A549 (cell line): ENCODE results near the gene OR6B2. TPM values are rescaled to one million over a fixed set of nuclear protein-coding genes. Genes with fewer than 3 reads are reported as not detected.
"Not testable (repeated sequence)": the region's sequence is repeated elsewhere in the genome, so short reads cannot be mapped to it uniquely, and the experiment has no call there.

ENCODE experiments used
- ATAC-seq, 2 experiments: fragments of 200-7000 bp in 1 of 2; fragments of >200 bp in 1 of 2; cut with Nextera tagmentation in 1 of 2; cut with Tn5 transposase in 1 of 2; 3 replicates each; pipeline versions ENCODE4 v1.8.0 to v1.9.1; 2018 to 2020; ENCODE audit warnings: mild to moderate bottlenecking in 1 of 2, moderate library complexity in 1 of 2
- CTCF ChIA-PET: fragments of 300-600 bp; sonication (Branson Sonifier 250); formaldehyde crosslinking; extraction: SDS; loops from one replicate; lab custom pipeline; 2021; ENCODE audit warnings: antibody characterized with exemption, inconsistent platforms; lab: Yijun Ruan, JAX
- POLR2A ChIA-PET: fragments of 350-600 bp; formaldehyde crosslinking; extraction: SDS; loops from one replicate; lab custom pipeline; 2021; ENCODE audit warnings: antibody characterized with exemption, inconsistent platforms; lab: Yijun Ruan, JAX
- DNase-seq, 2 experiments: peaks; one replicate each; pipeline versions ENCODE4 v3.0.0 to v3.0.0-alpha.2; 2011 to 2016; ENCODE audit warnings: low read depth in 1 of 2, low spot score in 1 of 2
- FAIRE-seq: peaks from 2 replicates; lab custom pipeline; 2011; peaks lifted over from hg19 to GRCh38; lab: Jason Lieb, UNC
- H3K27ac ChIP-seq, 2 experiments: fragments of >200 bp; sonication (Bioruptor Twin); formaldehyde crosslinking; 3 replicates each; pipeline ENCODE4 v1.5.1; 2016 to 2017
- H3K4me1 ChIP-seq: fragments of >200 bp; sonication (Bioruptor Twin); formaldehyde crosslinking; 3 replicates; pipeline ENCODE4 v1.6.1; 2016
- H3K4me2 ChIP-seq: fragments of >200 bp; sonication (Bioruptor Twin); formaldehyde crosslinking; 3 replicates; pipeline ENCODE4 v1.6.1; 2016
- H3K4me3 ChIP-seq: fragments of >200 bp; sonication (Bioruptor Twin); formaldehyde crosslinking; 3 replicates; pipeline ENCODE4 v1.5.1; 2016
- H3K9me3 ChIP-seq: fragments of >200 bp; sonication (Bioruptor Twin); formaldehyde crosslinking; 3 replicates; pipeline ENCODE4 v1.6.1; 2016
- CBX2 ChIP-seq: fragments of 200-600 bp; sonication (generic); IDR thresholded peaks from 2 replicates; pipeline ENCODE4 v1.6.1; 2016; ENCODE audit warnings: low read depth, mild to moderate bottlenecking, borderline replicate concordance
- CEBPB ChIP-seq, 2 experiments: fragments of >200 bp in 1 of 2; sonication (Bioruptor Twin) in 1 of 2; formaldehyde crosslinking in 1 of 2; IDR thresholded peaks; 2 replicates each; pipeline ENCODE4 v1.6.1; 2012 to 2016
- CHD2 ChIP-seq: fragments of 150-350 bp; IDR thresholded peaks from 2 replicates; pipeline ENCODE4 v1.6.1; 2014; ENCODE audit warnings: low read length; ENCODE audit not compliant: partially characterized antibody
- CHD4 ChIP-seq: fragments of 200-600 bp; sonication (generic); IDR thresholded peaks from 2 replicates; pipeline ENCODE4 v1.6.1; 2016; ENCODE audit warnings: antibody characterized with exemption, mild to moderate bottlenecking, borderline replicate concordance
- EHF ChIP-seq: fragments of 250-450 bp; sonication (Bioruptor Pico); IDR thresholded peaks from 2 replicates; pipeline ENCODE4 v1.5.0; 2020; ENCODE audit warnings: mild to moderate bottlenecking
- ESRRA ChIP-seq: fragments of 150-350 bp; IDR thresholded peaks from 2 replicates; pipeline ENCODE4 v1.6.1; 2014; ENCODE audit warnings: mild to moderate bottlenecking, low read length, borderline replicate concordance
- FOSB ChIP-seq: fragments of 250-450 bp; sonication (Bioruptor Pico); IDR thresholded peaks from 2 replicates; pipeline ENCODE4 v1.5.0; 2020; ENCODE audit warnings: mild to moderate bottlenecking, moderate library complexity
- FOXS1 ChIP-seq: fragments of 250-450 bp; sonication (Bioruptor Pico); IDR thresholded peaks from 2 replicates; pipeline ENCODE4 v1.5.0; 2020; ENCODE audit warnings: mild to moderate bottlenecking, moderate library complexity
- HDAC2 ChIP-seq: fragments of 200-600 bp; sonication (generic); IDR thresholded peaks from 2 replicates; pipeline ENCODE4 v1.6.1; 2016
- HOXA7 ChIP-seq: fragments of 250-450 bp; sonication (Bioruptor Pico); IDR thresholded peaks from 2 replicates; pipeline ENCODE4 v1.5.0; 2020; ENCODE audit warnings: mild to moderate bottlenecking, moderate library complexity
- HOXB13 ChIP-seq: fragments of 250-450 bp; sonication (Bioruptor Pico); IDR thresholded peaks from 2 replicates; pipeline ENCODE4 v1.5.0; 2020; ENCODE audit warnings: low read depth, mild to moderate bottlenecking, moderate library complexity
- HOXB5 ChIP-seq: fragments of 250-450 bp; sonication (Bioruptor Pico); IDR thresholded peaks from 2 replicates; pipeline ENCODE4 v1.5.0; 2020; ENCODE audit warnings: mild to moderate bottlenecking, moderate library complexity
- JUN ChIP-seq, 2 experiments: fragments of >200 bp; sonication (Bioruptor Twin); formaldehyde crosslinking; IDR thresholded peaks; 2 replicates in 1 of 2; 3 replicates in 1 of 2; pipeline ENCODE4 v1.6.1; 2016 to 2017
- JUNB ChIP-seq: fragments of >200 bp; sonication (Bioruptor Twin); formaldehyde crosslinking; IDR thresholded peaks from 2 replicates; pipeline ENCODE4 v1.6.1; 2016
- KDM5A ChIP-seq: fragments of 200-600 bp; sonication (generic); IDR thresholded peaks from 2 replicates; pipeline ENCODE4 v1.6.1; 2016; ENCODE audit warnings: antibody characterized with exemption, mild to moderate bottlenecking
- MAFK ChIP-seq: fragments of 450-650 bp; IDR thresholded peaks from 2 replicates; pipeline ENCODE4 v1.6.1; 2014; ENCODE audit not compliant: partially characterized antibody
- NFE2L2 ChIP-seq: fragments of 150-350 bp; conservative IDR thresholded peaks from 2 replicates; pipeline ENCODE4 v1.6.1; 2014; ENCODE audit warnings: low read length
- NPAS2 ChIP-seq: fragments of 250-450 bp; sonication (Bioruptor Pico); IDR thresholded peaks from 2 replicates; pipeline ENCODE4 v1.8.0; 2022; ENCODE audit warnings: mild to moderate bottlenecking, moderate library complexity, borderline replicate concordance
- NR3C1 ChIP-seq: fragments of >200 bp; sonication (Bioruptor Twin); formaldehyde crosslinking; IDR thresholded peaks from 3 replicates; pipeline ENCODE4 v1.6.1; 2017
- RARB ChIP-seq: fragments of 250-450 bp; sonication (Bioruptor Pico); IDR thresholded peaks from 2 replicates; pipeline ENCODE4 v1.8.0; 2021; ENCODE audit warnings: mild to moderate bottlenecking, moderate library complexity
- RNF2 ChIP-seq: fragments of 200-600 bp; sonication (generic); IDR thresholded peaks from 2 replicates; pipeline ENCODE4 v1.6.1; 2016; ENCODE audit warnings: low read depth, mild to moderate bottlenecking, antibody characterized with exemption, moderate library complexity, borderline replicate concordance
- ZFP36 ChIP-seq: fragments of 450-650 bp; IDR thresholded peaks from 2 replicates; pipeline ENCODE4 v1.6.1; 2014; ENCODE audit warnings: borderline replicate concordance; ENCODE audit not compliant: partially characterized antibody
- ZSCAN20 ChIP-seq: fragments of 250-450 bp; sonication (Bioruptor Pico); IDR thresholded peaks from 2 replicates; pipeline ENCODE4 v1.8.0; 2022; ENCODE audit warnings: mild to moderate bottlenecking, moderate library complexity
- WGBS: methylation state at CpG from one replicate; pipeline ENCODE4 v1.1.6; 2017; ENCODE audit errors: missing lambda C conversion rate; 5-methylcytosine and 5-hydroxymethylcytosine counted together
- polyA plus RNA-seq, 4 experiments: library from polyadenylated mRNA; depleted of rRNA in 3 of 4; stranded (reverse); fragments of >200 nt; fragmentation: RNase III in 1 of 4; extraction: RNeasy Plus Mini Kit Qiagen cat#74134 plus additional on column Dnase treatment in 1 of 4; gene quantifications; 2 replicates in 3 of 4; 3 replicates in 1 of 4; pipeline ENCODE4 v1.2.3, GENCODE V29; 2011 to 2017
- TF ChIP-seq, protein P1 (sequence below): IDR thresholded peaks from 2 replicates; pipeline ENCODE4 v1.6.1; 2012
- TF ChIP-seq, protein P2 (sequence below): fragments of 150-350 bp; IDR thresholded peaks from 2 replicates; pipeline ENCODE4 v1.6.1; 2014; ENCODE audit warnings: low read depth, mild to moderate bottlenecking, low read length
- TF ChIP-seq, protein P3 (sequence below): fragments of >200 bp; sonication (Bioruptor Twin); formaldehyde crosslinking; IDR thresholded peaks from 3 replicates; pipeline ENCODE4 v1.5.1; 2016

Gene OR6B2
- polyA plus RNA-seq, 2 of the 4 experiments (the other 2 are of a cell fraction) = not detected

DNA sequence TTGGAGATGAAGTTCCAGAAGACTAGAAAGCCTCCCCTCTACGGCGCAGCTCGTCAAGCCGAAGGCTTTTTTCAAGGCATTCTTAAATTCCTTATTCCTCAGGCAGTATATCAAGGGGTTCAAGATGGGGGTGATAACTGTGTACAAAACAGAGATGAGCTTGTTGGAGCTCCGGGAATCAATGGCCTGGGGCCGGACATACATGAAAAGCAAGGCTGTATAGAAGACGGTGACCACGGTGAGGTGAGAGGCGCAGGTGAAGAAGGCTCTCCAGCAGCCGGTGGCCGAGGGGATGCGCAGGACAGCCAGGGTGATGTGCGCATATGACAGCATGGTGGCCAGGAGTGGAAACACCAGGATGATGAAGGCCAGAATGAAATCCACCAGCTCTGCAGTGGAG lies 14.9 kb upstream of the OR6B2 start:
- CTCF ChIA-PET = interaction anchor here (1.0 to 1.6 kb wide), 4 partner anchors 9 to 105 kb away, joined by 3 to 7 read pairs (median 4); no protein-coding TSS in a partner anchor
- TF ChIP-seq ESRRA = no peak
- TF ChIP-seq, protein P1, sequence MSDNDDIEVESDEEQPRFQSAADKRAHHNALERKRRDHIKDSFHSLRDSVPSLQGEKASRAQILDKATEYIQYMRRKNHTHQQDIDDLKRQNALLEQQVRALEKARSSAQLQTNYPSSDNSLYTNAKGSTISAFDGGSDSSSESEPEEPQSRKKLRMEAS = no peak
- TF ChIP-seq FOSB (CRISPR knock-in tag) = no peak
- TF ChIP-seq NR3C1 = no peak
- TF ChIP-seq MAFK = no peak
- TF ChIP-seq NPAS2 (CRISPR knock-in tag) = no peak
- TF ChIP-seq CBX2 = no peak
- TF ChIP-seq JUNB = no peak
- no peak for TF ChIP-seq EHF (CRISPR knock-in tag)
- no peak for TF ChIP-seq CHD2
- TF ChIP-seq CEBPB (IDR thresholded peaks at IDR 0.05) = no peak
- TF ChIP-seq JUN (IDR thresholded peaks at IDR 0.05) = no peak
- TF ChIP-seq HOXB13 (CRISPR knock-in tag) = no peak
- no peak for TF ChIP-seq NFE2L2
- TF ChIP-seq FOXS1 (CRISPR knock-in tag) = no peak
- TF ChIP-seq RNF2 = no peak
- TF ChIP-seq, protein P2, sequence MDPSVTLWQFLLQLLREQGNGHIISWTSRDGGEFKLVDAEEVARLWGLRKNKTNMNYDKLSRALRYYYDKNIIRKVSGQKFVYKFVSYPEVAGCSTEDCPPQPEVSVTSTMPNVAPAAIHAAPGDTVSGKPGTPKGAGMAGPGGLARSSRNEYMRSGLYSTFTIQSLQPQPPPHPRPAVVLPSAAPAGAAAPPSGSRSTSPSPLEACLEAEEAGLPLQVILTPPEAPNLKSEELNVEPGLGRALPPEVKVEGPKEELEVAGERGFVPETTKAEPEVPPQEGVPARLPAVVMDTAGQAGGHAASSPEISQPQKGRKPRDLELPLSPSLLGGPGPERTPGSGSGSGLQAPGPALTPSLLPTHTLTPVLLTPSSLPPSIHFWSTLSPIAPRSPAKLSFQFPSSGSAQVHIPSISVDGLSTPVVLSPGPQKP = no peak
- TF ChIP-seq ZFP36 = no peak
- TF ChIP-seq HOXB5 (CRISPR knock-in tag) = no peak
- TF ChIP-seq ZSCAN20 (CRISPR knock-in tag) = no peak
- TF ChIP-seq, all 56 proteins: peak for 0
- peaks cover 3% of the 10 kb centered on the region; the same call in 1 of the 3 replicates for H3K9me3 ChIP-seq
- no peak for ATAC-seq
- H3K4me3 ChIP-seq = no peak overlapping the region
- no peak overlapping the region for H3K27ac ChIP-seq
- 64% methylated on average over 13 of the region's 13 CpGs for WGBS
- POLR2A ChIA-PET = no interaction called here
- FAIRE-seq = no peak
- DNase-seq = no peak
- no peaks in the 10 kb centered on the region for H3K4me1 ChIP-seq
- H3K4me2 ChIP-seq = no peak overlapping the region

DNA sequence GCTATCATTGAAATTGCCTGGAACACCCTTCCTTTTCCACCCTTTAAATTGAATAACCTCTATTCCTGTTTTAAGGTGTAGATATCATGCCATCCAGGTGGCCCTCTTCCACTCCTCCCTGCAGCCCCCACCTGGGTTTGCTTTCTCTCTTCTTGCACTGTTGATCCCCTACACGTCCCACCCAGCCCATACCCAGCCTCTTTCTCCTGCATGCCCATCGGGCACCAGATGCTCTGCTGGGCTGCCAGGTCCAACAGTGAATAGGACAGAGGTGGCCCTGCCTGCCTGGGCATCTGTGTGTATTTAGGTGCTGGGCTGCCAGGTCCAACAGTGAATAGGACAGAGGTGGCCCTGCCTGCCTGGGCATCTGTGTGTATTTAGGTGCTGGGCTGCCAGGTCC lies 13.9 kb upstream of the OR6B2 start:
- H3K4me2 ChIP-seq, POLR2A ChIA-PET, FAIRE-seq, H3K4me3 ChIP-seq, DNase-seq, H3K27ac ChIP-seq, H3K9me3 ChIP-seq, ATAC-seq, H3K4me1 ChIP-seq: not testable (repeated sequence)
- CTCF ChIA-PET = interaction anchor here (0.7 to 1.8 kb wide), 4 partner anchors 10 to 100 kb away, joined by 3 to 11 read pairs (median 6); no protein-coding TSS in a partner anchor
- 4% methylated on average over 2 of the region's 2 CpGs for WGBS

DNA sequence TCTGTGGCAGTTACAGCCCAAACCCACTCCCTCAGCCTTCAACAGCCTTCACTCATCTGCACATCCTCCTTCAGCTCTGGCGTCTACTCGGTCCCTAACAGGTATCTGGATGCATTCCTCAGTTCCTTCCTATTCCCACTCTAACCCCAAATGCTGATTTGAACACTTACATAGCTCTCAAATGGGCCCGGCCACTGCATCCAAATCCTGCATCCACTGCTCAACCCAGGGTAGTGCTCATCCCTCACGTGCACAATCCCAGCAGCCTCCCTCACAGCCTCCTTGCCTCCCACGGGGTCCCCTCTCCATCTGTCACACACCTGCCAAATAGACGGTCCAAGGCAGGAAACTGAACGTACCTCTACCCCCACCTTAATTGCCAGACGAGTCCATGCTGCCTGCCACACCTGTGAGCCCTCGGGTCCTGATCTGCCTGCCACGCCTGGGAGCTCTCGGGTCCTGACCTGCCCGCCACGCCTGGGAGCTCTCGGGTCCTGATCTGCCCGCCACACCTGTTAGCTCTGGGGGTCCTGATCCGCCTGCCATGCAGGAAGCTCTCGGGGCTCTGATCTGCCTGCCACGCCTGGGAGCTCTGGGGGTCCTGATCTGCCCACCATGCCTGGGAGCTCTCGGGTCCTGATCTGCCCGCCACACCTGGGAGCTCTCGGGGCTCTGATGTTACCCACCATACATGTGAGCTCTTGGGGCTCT lies 13.2 kb upstream of the OR6B2 start:
- TF ChIP-seq HDAC2 (no peak), RARB (CRISPR knock-in tag) (no peak), CHD4 (no peak), HOXA7 (CRISPR knock-in tag) (no peak), NPAS2 (CRISPR knock-in tag) (no peak), NR3C1 (no peak), ZSCAN20 (CRISPR knock-in tag) (no peak), KDM5A (no peak)
- TF ChIP-seq, protein P1 = no peak
- TF ChIP-seq, protein P3, sequence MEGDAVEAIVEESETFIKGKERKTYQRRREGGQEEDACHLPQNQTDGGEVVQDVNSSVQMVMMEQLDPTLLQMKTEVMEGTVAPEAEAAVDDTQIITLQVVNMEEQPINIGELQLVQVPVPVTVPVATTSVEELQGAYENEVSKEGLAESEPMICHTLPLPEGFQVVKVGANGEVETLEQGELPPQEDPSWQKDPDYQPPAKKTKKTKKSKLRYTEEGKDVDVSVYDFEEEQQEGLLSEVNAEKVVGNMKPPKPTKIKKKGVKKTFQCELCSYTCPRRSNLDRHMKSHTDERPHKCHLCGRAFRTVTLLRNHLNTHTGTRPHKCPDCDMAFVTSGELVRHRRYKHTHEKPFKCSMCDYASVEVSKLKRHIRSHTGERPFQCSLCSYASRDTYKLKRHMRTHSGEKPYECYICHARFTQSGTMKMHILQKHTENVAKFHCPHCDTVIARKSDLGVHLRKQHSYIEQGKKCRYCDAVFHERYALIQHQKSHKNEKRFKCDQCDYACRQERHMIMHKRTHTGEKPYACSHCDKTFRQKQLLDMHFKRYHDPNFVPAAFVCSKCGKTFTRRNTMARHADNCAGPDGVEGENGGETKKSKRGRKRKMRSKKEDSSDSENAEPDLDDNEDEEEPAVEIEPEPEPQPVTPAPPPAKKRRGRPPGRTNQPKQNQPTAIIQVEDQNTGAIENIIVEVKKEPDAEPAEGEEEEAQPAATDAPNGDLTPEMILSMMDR = no peak
- TF ChIP-seq, protein P2 = no peak
- 11% methylated on average over 14 of the region's 21 CpGs for WGBS
- H3K9me3 ChIP-seq = peaks cover 3% of the 10 kb centered on the region; the same call in 1 of the 3 replicates
- H3K4me2 ChIP-seq = no peak overlapping the region
- ChIA-PET POLR2A (no interaction called here), CTCF (interaction anchor here (0.7 to 1.8 kb wide), 5 partner anchors 11 to 100 kb away, joined by 3 to 11 read pairs (median 4); no protein-coding TSS in a partner anchor)
- H3K27ac ChIP-seq = no peak overlapping the region
- no peak overlapping the region for H3K4me3 ChIP-seq
- ATAC-seq (no peak), FAIRE-seq (no peak), DNase-seq (no peak)
- H3K4me1 ChIP-seq = no peaks in the 10 kb centered on the region
